A673 (cell line): ENCODE results near the gene RNASE9. TPM values are rescaled to one million over a fixed set of nuclear protein-coding genes. Genes with fewer than 3 reads are reported as not detected.

Experiments used
- BruUV-seq: library from RNA; stranded (reverse); fragments of 400-500 nt; replicated peaks from 2 replicates; lab custom pipeline; 2021; lab: Mats Ljungman, UMichigan
- CTCF ChIA-PET: fragments of 300-600 bp; sonication (Branson Sonifier 250); formaldehyde crosslinking; loops from one replicate; lab custom pipeline; 2022; ENCODE audit warnings: antibody characterized with exemption; lab: Charles Lee
- POLR2A ChIA-PET: fragments of 300-600 bp; sonication (Branson Sonifier 250); formaldehyde crosslinking; loops from one replicate; lab custom pipeline; 2022; ENCODE audit warnings: antibody characterized with exemption; ENCODE audit not compliant: low non-redundant PET; lab: Charles Lee
- DNase-seq: peaks from one replicate; pipeline ENCODE4 v3.0.0-alpha.2; 2015; ENCODE audit warnings: low spot score
- H3K27ac ChIP-seq: fragments of 200-600 bp; sonication (generic); 2 replicates; pipeline ENCODE4 v1.5.1; 2016; ENCODE audit warnings: mixed run types, low read depth, mild to moderate bottlenecking, mixed read lengths, antibody characterized with exemption, low read length; ENCODE audit not compliant: poor library complexity, severe bottlenecking
- H3K27me3 ChIP-seq: fragments of 200-600 bp; sonication (generic); replicated peaks from 2 replicates; pipeline ENCODE4 v1.6.1; 2017; ENCODE audit warnings: mixed run types, low read depth, mild to moderate bottlenecking, mixed read lengths, antibody characterized with exemption, low read length; ENCODE audit not compliant: insufficient read depth, poor library complexity
- H3K36me3 ChIP-seq: fragments of 200-600 bp; sonication (generic); 2 replicates; pipeline ENCODE4 v1.6.1; 2016; ENCODE audit warnings: mixed run types, mild to moderate bottlenecking, mixed read lengths, antibody characterized with exemption, low read length; ENCODE audit not compliant: insufficient read depth, poor library complexity, severe bottlenecking
- H3K4me1 ChIP-seq: fragments of 200-600 bp; sonication (generic); 2 replicates; pipeline ENCODE4 v1.6.1; 2017; ENCODE audit warnings: mixed run types, mild to moderate bottlenecking, mixed read lengths, antibody characterized with exemption, low read length; ENCODE audit not compliant: insufficient read depth, poor library complexity, severe bottlenecking
- H3K4me3 ChIP-seq: fragments of 200-600 bp; sonication (generic); 2 replicates; pipeline ENCODE4 v1.5.1; 2016; ENCODE audit warnings: low read depth, mixed run types, mild to moderate bottlenecking, mixed read lengths, low read length; ENCODE audit not compliant: poor library complexity, severe bottlenecking
- H3K9me3 ChIP-seq: fragments of 200-600 bp; sonication (generic); 2 replicates; pipeline ENCODE4 v1.6.1; 2016; ENCODE audit warnings: mixed run types, low read depth, mild to moderate bottlenecking, mixed read lengths, antibody characterized with exemption, low read length; ENCODE audit not compliant: poor library complexity, severe bottlenecking
- CTCF ChIP-seq: fragments of 300-800, 200-600 bp; sonication (generic); conservative IDR thresholded peaks from 2 replicates; pipeline ENCODE4 v1.5.1; 2017; ENCODE audit warnings: low read depth, mild to moderate bottlenecking, antibody characterized with exemption, low read length, moderate library complexity, mixed read lengths
- EZH2 ChIP-seq: fragments of 200-600 bp; sonication (generic); IDR thresholded peaks from 2 replicates; pipeline ENCODE4 v1.6.1; 2017; ENCODE audit warnings: borderline replicate concordance, low read depth, mild to moderate bottlenecking, mixed read lengths, antibody characterized with exemption, low read length; ENCODE audit not compliant: poor library complexity, severe bottlenecking
- intact Hi-C: fragments of 100-400 bp; cut with micrococcal nuclease; formaldehyde crosslinking; loops from one replicate; pipeline ENCODE4 v1.10.0; 2022; ENCODE audit not compliant: unreplicated experiment
- total RNA-seq: library from RNA; stranded (reverse); gene quantifications from 2 replicates; pipeline ENCODE4 v1.2.3, GENCODE V29; 2021

The RNASE9 gene
- total RNA-seq, 1 experiment from 2014 or later: not detected

GRCh38 chr14:20529806-20530205, 31.0 kb downstream of the RNASE9 start:
- H3K27ac ChIP-seq: no peak overlapping the region
- no peak for DNase-seq
- no TSS peak for BruUV-seq
- intact Hi-C loops: no loop called here
- no peak for TF ChIP-seq CTCF
- TF ChIP-seq EZH2: no peak
- H3K4me3 ChIP-seq: no peak overlapping the region
- H3K27me3 ChIP-seq: peaks cover 12% of the 10 kb centered on the region
- no peaks in the 10 kb centered on the region for H3K36me3 ChIP-seq
- no peaks in the 10 kb centered on the region for H3K4me1 ChIP-seq
- H3K9me3 ChIP-seq: no peaks in the 10 kb centered on the region
- POLR2A ChIA-PET: no interaction called here
- CTCF ChIA-PET: interaction anchor here (1.0 kb wide), 2 partner anchors 11 to 80 kb away, joined by 3 to 10 read pairs; no protein-coding TSS in a partner anchor

- BruUV-seq: no TSS peak
- Histone ChIP-seq H3K27me3 (peaks cover 6% of the 10 kb centered on the region), H3K36me3 (no peaks in the 10 kb centered on the region), H3K4me3 (no peak overlapping the region), H3K27ac (no peak overlapping the region), H3K4me1 (no peaks in the 10 kb centered on the region), H3K9me3 (no peaks in the 10 kb centered on the region)
- DNase-seq: no peak
- POLR2A ChIA-PET: no interaction called here
- no peak for TF ChIP-seq CTCF
- TF ChIP-seq EZH2: no peak
- intact Hi-C loops: no loop called here
- CTCF ChIA-PET: no interaction called here
Measured at GRCh38 chr14:20524027-20524426, 36.8 kb downstream of the RNASE9 start.

GRCh38 chr14:20522332-20522731, 38.5 kb downstream of the RNASE9 start:
- ChIA-PET POLR2A (no interaction called here), CTCF (no interaction called here)
- no TSS peak for BruUV-seq
- Histone ChIP-seq H3K27me3 (peaks cover 6% of the 10 kb centered on the region), H3K4me1 (no peaks in the 10 kb centered on the region), H3K9me3 (no peaks in the 10 kb centered on the region), H3K36me3 (no peaks in the 10 kb centered on the region), H3K4me3 (no peak overlapping the region), H3K27ac (no peak overlapping the region)
- intact Hi-C loops: no loop called here
- DNase-seq: no peak
- TF ChIP-seq EZH2: no peak
- TF ChIP-seq CTCF: no peak
